H1 (cell line): ENCODE measurements around the gene KRTAP10-2. TPM values are rescaled to one million over a fixed set of nuclear protein-coding genes. Genes with fewer than 3 reads are reported as not detected.

Source experiments
- CREB1 ChIP-seq: IDR thresholded peaks from 2 replicates; pipeline ENCODE4 v1.6.1; 2012; ENCODE audit warnings: inconsistent platforms
- HDAC2 ChIP-seq, 2 experiments: fragments of 300-600 bp in 1 of 2; sonication (generic) in 1 of 2; IDR thresholded peaks; 2 replicates each; pipeline ENCODE4 v1.6.1; 2011 to 2012; ENCODE audit warnings: low read depth in 2 of 2, low read length in 2 of 2, mild to moderate bottlenecking in 2 of 2, moderate library complexity in 2 of 2, borderline replicate concordance in 1 of 2, inconsistent platforms in 1 of 2
- RAD21 ChIP-seq, 2 experiments: IDR thresholded peaks in 1 of 2; conservative IDR thresholded peaks in 1 of 2; 2 replicates each; pipeline ENCODE4 v1.6.1; 2011; ENCODE audit warnings: low read depth in 2 of 2, low read length in 2 of 2, improper control_type of control experiment in 1 of 2, inconsistent platforms in 1 of 2, mild to moderate bottlenecking in 1 of 2, moderate library complexity in 1 of 2
- polyA plus RNA-seq, 7 experiments: library from polyadenylated mRNA; depleted of rRNA in 3 of 7; stranded (reverse) in 5 of 7; unstranded in 2 of 7; fragments of >200 nt in 5 of 7; fragments of 200-250 nt in 2 of 7; gene quantifications; 1 replicate in 5 of 7; 2 replicates in 1 of 7; 4 replicates in 1 of 7; pipeline versions ENCODE4 v1.2.1 to v1.2.3, GENCODE V29; 2011 to 2013; ENCODE audit warnings: missing spikeins in 2 of 7, mixed read lengths in 2 of 7
- total RNA-seq: library from RNA; stranded (reverse); fragmentation: NEBNext Ultra II Directional; extraction: Animal tissue kit (Norgen Biotek cat#: 25700); gene quantifications from 2 replicates; pipeline ENCODE4 v1.2.1, GENCODE V29; 2021

The KRTAP10-2 gene
- total and polyA plus RNA-seq, 2 of the 8 experiments (the other 6 are each of a cell fraction or from before 2014, with no cell fraction given): 0.11 TPM; not detected in 1

- no peak for TF ChIP-seq RAD21 (IDR thresholded peaks at IDR 0.05 in 1 of 2, conservative IDR thresholded peaks at IDR 0.05 in 1 of 2; ENCODE audit: low read depth in 2 of 2, low read length in 2 of 2)
- TF ChIP-seq CREB1: no peak
- no peak for TF ChIP-seq HDAC2 (IDR thresholded peaks at IDR 0.05; ENCODE audit: borderline replicate concordance in 1 of 2, low read depth in 2 of 2, low read length in 2 of 2)
Observed at GRCh38 chr21:44582055-44582454, 30.8 kb upstream of the KRTAP10-2 start (continued).
